DMS 273 (cell line): ENCODE measurements around the gene THUMPD3.

Experiments used
- DNase-seq: peaks from one replicate; lab custom pipeline; 2025; ENCODE audit not compliant: unreplicated experiment; lab: John Stamatoyannopoulos, UW

THUMPD3 gene, protein sequence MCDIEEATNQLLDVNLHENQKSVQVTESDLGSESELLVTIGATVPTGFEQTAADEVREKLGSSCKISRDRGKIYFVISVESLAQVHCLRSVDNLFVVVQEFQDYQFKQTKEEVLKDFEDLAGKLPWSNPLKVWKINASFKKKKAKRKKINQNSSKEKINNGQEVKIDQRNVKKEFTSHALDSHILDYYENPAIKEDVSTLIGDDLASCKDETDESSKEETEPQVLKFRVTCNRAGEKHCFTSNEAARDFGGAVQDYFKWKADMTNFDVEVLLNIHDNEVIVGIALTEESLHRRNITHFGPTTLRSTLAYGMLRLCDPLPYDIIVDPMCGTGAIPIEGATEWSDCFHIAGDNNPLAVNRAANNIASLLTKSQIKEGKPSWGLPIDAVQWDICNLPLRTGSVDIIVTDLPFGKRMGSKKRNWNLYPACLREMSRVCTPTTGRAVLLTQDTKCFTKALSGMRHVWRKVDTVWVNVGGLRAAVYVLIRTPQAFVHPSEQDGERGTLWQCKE

DNA sequence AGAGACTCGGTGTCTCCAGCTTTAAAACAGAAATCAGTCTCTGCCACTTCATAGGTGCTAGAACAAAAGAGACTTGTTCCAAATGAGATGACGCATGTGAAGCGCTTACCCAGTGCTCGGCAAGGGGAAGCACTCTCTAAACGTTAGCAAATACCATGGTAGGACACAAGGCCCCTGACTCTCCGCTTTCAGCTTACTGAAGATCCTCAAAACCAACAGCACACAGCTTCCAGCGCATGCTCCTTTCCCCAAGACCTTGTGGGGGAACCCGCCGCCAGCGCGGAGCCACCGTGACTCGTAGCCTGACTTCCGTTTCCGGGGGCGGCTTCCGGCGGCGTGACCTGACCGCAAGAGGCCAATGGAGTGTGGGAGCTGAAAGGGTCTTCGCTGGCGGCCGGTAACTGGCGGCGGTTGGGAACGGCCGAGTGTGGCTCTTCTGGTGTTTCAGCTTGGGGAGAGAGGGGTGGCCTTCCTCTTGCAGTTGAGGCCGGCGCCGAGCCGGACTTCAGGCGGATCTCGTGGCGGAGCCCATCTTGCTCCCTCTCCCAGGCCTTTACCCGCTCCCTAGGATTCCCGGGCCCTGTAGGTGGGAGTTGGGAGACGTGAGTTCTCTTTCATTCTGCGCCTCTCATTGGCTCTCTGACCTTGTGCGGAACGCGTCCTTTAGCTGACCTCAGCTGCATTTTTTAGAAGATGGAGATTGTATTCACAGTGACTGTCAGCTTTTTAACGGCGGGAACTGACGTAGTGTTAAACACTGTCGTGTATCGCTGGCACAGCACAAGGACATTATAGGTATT is at the start of gene THUMPD3:
THUMPD3 (plus strand) TSS at position 324 of the 800 bp plus-strand sequence. CDS start 2,015 bp downstream, outside the sequence.
- peak; percentile 92 for DNase-seq

DNA sequence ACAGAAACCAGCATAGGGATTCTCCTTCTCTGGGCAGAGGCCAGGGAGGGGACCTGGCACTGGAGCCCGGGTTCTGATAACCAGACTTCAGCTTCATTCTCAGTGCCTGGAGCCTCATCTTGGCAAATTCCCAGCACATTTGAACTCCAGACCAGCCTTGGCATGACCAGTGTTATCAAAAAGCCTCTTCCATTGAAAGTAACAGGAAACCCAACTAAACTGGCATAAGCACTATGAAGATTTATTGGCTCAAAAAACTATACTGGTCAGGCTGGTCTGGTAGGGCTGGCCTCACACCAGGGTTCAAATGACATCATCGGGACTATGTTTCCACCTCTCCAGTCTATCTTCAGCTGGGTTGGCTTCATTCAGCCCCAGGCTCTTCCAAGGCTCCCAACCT is 48.1 kb upstream of the THUMPD3 start:
- DNase-seq: no peak

DNA sequence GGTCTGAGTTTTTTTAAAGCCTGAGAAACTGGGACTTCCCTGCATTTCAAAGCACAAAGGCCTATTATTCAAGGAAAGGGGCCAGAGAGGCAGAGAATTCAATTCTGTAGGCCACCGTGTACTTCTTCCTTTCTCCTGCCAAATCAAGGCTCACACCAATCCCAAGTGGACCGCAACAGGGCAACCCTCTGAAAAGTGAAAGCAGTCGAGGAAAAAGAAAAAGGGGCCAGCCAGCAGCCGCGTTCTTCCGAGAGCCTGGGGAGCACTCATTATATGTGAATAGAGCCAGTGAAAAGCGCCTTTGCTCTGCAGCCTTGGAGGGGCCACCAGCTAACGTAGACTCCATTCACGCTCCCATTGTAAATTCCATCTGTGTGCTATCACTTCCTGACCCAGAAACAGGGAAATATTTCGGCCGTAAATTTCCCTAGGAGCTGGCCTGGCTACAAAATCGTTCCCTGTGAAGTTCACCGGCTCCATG is 45.9 kb upstream of the THUMPD3 start:
- DNase-seq: no peak

DNA sequence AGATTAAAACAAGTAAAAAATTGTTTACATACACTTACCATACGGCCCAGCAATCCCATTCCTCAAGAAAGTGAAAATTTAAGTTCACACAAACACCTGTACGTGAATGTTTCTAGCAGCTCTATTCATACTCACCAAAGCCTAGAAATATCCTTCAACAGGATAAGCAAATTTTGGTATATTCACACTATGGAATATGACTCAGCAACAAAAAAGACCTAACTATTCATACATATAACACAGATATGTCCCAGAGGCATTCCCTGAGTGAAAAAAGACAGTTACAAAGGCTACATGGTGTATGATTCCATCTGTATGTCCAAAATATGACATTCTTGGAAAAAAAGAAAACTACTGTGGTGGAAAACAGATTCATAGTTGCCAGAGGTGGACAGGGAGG is 40.1 kb upstream of the THUMPD3 start:
- no peak for DNase-seq

DNA sequence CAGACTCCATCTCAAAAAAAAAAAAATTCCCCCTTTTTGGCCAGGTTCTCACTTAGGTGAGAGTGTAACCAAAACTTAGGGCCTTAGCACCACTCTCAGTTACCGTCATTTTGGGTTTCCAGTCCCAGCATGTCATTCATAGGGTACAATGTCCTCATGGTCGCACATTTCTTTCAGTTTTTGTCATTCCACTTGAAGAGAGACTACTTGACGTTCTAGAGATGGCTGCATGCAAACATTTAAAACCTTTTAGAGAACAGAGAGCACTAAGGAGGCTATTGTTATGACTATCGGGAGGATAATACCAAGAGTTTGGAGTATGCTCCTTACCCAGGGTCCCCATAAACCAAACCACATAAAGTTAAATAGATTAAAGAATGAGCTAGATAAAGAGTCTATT is 37.9 kb upstream of the THUMPD3 start:
- no peak for DNase-seq

DNA sequence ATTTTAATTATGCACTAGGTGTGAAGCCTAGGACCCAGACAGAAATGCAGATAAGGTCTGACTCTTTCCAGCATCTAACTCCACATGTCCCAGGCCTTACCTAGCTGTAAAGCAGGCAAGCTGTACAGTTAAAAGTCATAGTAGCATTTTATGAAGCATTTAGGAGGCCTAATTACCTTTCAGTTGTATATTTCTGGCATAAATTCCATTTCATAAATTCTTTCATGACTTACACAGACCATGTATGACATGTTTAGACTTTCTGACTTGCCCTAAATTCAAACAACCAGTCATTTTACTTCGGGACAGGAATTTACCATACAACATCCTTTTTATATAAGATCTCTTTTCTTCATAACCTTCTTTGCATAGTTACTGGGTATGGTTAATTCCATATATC is 35.3 kb upstream of the THUMPD3 start:
- DNase-seq: no peak

DNA sequence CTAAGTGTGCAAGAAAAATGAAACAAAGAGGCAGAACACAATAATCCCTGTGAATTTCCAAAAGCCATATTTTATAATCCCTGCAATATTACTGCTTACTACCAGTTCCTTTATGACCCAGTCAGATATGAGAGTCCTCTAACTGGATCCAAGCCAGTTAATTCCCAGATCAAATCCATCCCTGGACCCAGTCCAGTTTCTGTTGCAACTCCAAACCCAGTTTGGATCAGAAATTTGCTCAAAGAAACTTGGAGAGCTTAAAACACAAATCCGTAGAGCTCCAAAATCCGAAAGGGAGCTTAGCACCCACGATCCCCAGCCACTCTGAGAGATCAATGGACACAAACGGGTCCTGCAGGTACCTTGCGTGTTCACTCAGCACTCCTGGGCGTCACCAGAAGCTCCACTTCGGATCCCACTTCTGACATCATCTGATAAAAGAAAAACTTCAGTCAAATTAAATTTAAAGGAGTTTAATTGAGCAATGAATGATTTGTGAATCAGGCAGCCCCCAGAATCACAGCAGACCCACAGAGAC is 32.6 kb upstream of the THUMPD3 start:
- no peak for DNase-seq

DNA sequence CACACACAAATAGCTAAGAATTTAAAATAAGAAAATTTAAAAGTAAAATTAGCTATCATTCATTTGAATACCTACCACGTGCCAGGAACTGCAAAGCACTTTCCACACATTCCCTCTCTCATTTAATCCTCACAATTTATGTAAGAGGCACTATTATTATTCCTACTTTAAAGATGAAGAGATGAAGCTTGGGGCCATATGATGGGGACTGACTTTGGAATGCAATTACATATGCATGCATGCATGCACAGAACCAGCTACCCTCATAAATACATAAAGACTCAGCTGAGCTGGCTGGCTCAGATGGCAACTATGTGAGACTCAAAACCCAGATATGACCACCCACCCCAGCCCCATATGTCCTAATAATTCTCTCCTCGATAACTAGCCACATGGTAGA is 31.7 kb upstream of the THUMPD3 start:
- no peak for DNase-seq

DNA sequence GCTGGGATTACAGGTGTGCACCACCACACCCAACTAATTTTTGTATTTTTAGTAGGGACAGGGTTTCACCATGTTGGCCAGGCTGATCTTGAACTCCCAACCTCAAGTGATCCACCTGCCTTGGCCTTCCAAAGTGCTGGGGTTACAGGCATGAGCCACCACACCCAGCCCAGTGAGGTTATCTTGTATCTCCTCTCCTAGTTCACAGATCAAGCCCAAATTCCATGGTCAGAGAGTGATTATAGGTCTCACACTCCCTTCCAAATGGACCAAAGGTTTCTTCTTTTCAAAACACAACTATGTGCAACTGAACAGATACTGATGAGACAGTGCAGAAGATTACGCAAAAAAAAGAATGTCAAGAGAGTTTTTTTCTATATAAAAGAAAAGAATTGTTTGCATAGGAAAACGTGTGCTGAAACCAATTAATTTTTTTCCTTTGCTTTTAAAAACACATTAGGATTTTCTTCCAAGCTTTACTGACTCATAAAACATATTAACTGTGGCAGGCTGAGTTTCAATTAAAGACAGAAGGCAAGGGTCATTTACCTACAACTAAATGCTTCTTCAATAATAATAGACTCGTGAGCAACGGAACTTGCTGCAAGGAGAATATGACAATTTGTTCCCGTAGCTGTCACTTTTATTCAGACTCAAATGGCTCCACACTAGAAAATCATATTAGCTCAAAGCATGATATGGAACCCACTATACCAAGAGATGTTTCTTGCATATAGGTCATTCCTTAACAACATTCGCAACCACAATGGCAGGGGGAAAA is 30.4 kb upstream of the THUMPD3 start:
- no peak for DNase-seq

DNA sequence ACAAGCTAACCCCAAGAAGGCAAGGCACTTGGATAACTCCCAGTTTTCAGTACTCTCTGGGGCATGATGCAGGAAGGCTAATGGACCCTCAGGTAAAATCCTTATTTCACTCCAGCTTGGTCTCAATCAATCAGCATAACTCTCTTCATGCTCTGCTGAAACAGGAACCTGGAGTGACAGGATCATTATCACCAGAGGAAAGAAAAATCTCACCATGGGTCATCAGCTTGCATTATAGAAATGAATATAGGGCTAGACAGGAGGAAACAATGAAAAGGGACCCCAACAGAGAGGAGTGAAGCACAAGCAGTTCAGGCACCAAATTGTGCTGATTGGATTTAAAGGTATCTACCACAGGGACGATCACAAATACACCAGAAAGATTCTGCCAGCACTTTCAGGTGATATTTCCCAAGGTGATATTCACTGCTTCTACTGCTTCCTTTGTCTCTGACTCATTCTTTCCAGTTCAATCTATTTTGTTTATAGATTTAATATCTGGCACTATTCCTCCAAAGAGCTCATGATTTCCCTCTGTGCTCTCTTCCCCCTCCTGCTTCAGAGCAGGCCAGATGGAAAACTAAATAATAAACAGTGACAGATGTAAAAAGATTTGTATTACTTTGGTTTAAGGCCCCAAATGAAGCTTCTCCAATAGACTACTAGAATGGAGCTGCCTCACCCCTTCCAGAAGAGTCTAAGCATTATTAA is 22.9 kb upstream of the THUMPD3 start:
- no peak for DNase-seq

DNA sequence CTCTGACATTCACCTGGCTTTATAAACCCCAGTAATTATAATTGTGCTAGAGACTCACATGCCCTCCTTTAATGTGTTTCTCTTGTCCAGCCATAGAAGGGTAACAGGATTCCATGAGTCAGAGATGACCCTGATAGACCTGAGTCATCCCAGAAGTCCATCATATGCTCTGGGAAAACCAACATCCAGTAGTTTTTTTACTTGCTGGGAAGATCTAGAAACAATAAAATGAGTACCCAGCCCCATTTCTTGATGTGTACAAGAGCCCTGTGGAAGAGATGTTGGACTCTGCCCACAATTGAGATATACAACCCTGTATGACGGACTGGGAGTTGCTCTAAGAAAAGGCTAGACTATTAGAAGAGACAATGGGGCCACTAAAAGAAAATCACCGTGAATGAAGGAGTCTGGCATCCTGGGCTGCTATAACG is 22.4 kb upstream of the THUMPD3 start:
- no peak for DNase-seq

DNA sequence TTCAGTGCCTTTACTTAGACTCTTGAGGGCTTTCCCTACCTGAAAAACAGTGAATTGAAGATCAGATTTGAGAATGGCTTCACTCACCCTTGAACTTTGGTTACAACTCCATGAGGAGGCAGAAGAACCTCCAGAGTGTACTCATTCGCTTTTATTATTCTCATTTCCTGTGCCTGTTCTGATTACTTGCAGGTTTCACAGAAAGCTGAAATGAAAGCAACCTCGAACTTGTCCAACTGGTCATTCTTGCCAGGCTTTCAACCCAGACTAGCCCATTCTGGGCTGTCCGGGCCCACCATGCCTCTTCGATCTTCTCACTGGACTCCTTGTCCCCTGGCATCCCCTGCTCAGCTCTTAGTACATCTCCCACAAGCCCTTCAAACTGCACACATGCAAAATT is 20.2 kb upstream of the THUMPD3 start:
- no peak for DNase-seq

DNA sequence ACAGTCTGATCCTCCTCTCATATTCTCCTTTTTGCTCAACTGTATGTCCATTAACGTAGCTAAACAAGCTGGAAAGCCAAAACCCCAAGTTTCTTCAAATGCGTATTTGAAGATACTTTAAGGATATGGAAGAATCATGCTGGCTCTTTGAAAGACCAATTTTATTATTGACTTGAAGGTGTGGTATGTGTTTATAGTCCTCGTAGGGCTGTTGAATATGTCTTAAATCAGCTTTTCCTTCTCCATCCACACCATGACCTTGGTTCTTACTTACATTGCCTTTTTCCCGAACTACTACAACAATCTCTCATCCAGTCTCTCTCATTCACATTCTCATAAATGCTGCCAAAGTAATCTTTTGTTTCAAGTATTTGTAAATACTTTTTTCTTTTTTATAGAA is 19.7 kb upstream of the THUMPD3 start:
- DNase-seq: no peak

DNA sequence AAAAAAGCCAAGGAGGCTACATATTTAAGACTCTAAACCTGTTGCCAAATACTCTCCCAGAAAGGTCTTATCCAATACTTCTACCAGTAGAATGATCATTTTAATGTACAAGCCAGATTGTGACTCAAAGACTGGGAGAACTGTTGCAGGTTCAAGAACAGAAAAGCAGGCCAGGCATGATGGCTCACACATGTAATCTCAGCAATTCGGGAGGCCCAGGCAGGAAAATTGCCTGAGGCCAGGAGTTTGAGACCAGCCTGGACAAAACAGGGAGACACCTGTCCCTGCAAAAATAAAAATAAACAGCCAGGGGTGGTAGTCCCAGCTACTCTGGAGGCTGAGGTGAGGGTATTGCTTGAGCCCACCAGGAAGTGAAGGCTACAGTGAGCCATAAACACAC is 17.8 kb upstream of the THUMPD3 start:
- no peak for DNase-seq

DNA sequence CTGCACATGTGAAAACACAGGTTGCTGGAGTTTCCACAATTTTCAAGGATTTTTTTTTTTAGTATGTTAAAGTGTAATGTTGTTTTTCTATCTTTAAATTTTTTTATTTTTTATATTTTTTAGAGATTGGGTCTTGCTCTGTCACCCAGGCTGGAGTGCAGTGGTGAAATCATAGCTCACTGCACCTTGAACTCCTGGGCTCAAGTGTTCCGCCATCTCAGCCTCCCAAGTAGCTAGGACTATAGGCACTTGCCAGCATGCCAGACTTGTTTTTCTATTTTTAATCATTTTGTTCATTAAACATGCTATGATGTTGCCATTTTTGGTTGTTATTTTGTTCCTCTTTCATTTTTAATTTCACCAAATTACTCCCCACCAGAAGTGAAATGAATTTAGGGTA is 16.7 kb upstream of the THUMPD3 start:
- no peak for DNase-seq

DNA sequence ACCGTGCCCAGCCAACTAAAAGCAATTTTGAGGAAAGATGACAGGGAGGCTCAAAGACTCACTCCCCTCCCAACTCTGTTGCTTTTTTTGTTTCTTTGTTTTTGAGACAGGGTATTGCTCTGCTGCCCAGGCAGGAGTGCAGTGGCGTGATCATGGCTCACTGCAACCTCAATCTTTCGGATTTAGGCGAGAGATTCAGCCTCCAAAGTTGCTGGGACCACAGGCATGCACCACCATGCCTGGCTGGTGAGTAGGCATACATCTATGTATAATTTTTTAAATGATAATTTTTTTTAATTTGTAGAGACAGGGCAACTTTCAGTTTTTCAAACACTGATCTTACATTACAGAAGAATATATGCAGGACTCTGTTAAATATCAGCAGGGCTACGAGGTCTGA is 15.8 kb upstream of the THUMPD3 start:
- no peak for DNase-seq

DNA sequence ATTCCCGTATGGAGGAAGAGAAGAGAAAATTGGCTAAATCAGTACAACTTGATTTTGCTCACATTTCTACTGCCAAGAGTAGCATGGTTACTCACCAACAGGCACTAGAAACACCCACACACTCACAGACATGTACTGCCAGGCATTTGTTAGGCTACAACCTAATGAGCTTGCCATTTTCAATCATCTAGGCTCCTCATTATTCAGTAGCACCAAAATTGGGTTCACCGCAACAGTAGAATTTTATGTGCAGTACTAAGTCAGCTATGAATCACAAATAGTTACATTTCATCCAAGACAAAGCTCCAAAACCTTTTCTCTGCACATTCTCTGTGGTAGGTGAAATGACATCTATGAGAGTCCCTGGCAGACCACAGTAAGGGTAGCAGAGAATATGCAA is 15.0 kb upstream of the THUMPD3 start:
- no peak for DNase-seq

DNA sequence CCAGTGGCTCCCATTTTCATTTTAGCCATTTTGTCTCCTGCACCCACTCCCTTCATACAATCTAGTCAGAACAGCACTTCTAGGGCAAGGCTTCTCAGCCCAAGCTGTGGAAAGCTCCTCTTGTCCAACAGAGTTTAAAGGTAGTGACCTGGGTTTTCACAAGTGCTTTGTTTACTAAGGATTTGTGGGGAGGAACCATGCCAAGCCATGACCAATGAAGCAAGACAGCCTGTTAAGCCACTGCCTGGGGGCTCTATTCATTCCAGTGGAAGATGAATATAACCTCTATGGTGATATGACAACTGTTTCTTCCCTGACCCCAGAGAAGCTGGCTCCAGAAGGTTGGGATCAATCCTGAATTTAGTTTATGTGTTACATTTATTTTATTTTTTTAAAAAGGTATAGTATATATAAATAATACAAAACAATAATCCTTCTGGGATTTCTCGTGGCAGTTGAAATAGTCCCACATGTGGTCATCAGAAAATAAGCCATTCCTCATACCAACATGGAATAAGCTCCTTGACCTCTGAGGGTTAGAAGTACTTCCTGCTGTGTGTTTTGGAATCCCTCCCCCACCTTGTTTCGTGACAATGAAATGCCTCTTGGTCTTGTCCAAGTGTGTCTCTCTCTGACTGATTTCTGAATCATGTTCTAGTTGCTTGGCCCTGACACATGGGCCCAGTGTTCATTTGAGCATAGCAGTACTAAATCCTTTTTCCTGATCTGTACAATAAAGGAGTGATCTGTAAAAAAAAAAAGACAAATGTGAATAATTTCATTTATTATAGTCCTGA is 13.3 kb upstream of the THUMPD3 start:
- no peak for DNase-seq

DNA sequence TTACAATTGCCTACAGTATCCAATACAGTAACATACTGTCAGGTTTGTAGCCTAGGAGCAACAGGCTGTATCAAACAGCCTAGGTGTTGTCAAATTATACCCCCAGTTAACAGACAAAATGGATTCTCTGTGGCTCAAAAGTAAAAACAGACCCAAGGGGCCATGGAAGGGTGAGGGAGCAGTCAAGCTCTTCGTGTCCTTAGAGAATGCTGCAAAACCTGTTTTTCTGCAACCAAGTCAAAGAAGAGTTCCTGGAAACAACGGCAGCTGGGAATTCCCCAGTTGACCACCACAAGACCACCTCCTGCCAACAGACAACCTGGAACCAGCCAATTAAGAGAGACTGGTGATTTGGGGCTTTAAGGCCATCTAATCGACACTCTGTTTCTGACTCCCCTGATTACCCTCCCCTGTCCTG is 11.1 kb upstream of the THUMPD3 start:
- no peak for DNase-seq
